Neuronal stem cell (in vitro differentiated cells): ENCODE results near the gene C16orf90.

Experiments
- DNase-seq: peaks from one replicate; pipeline ENCODE4 v3.0.0-alpha.2; 2013; ENCODE audit warnings: low spot score
- H2AFZ ChIP-seq: one replicate; pipeline ENCODE4 v1.6.1; 2013; ENCODE audit warnings: mild to moderate bottlenecking, low read length, inconsistent platforms
- H2AK5ac ChIP-seq: 2 replicates; pipeline ENCODE4 v1.6.1; 2013; ENCODE audit warnings: low read depth, mild to moderate bottlenecking, inconsistent platforms, low read length, moderate library complexity, mixed read lengths
- H2BK120ac ChIP-seq: 2 replicates; pipeline ENCODE4 v1.6.1; 2013; ENCODE audit warnings: low read depth, mild to moderate bottlenecking, inconsistent platforms, low read length, moderate library complexity, mixed read lengths
- H2BK12ac ChIP-seq: one replicate; pipeline ENCODE4 v1.6.1; 2013; ENCODE audit warnings: low read length, inconsistent platforms
- H2BK15ac ChIP-seq: 2 replicates; pipeline ENCODE4 v1.6.1; 2013; ENCODE audit warnings: mild to moderate bottlenecking, low read length, inconsistent platforms, mixed read lengths
- H2BK5ac ChIP-seq: one replicate; pipeline ENCODE4 v1.6.1; 2013; ENCODE audit warnings: inconsistent platforms, mild to moderate bottlenecking, low read length, moderate library complexity
- H3K14ac ChIP-seq: one replicate; pipeline ENCODE4 v1.6.1; 2013; ENCODE audit warnings: low read length, inconsistent platforms
- H3K18ac ChIP-seq: 2 replicates; pipeline ENCODE4 v1.6.1; 2013; ENCODE audit warnings: low read length, inconsistent platforms
- H3K23ac ChIP-seq: 2 replicates; pipeline ENCODE4 v1.6.1; 2013; ENCODE audit warnings: low read depth, mild to moderate bottlenecking, mixed read lengths, low read length, inconsistent platforms; ENCODE audit not compliant: poor library complexity
- H3K27ac ChIP-seq: replicated peaks from 3 replicates; pipeline ENCODE4 v1.5.1; 2013; ENCODE audit warnings: low read length, inconsistent platforms
- H3K27me3 ChIP-seq, 3 experiments: 2 replicates each; pipeline ENCODE4 v1.6.1; 2013; ENCODE audit warnings: low read length in 3 of 3, mild to moderate bottlenecking in 2 of 3, inconsistent platforms in 1 of 3, low read depth in 1 of 3, mixed read lengths in 1 of 3, moderate library complexity in 1 of 3; ENCODE audit not compliant: control insufficient read depth in 3 of 3, insufficient read depth in 3 of 3
- H3K36me3 ChIP-seq, 2 donors: replicated peaks in 1 of 2; 2 replicates each; pipeline ENCODE4 v1.6.1; 2013; ENCODE audit warnings: low read length in 2 of 2; ENCODE audit not compliant: control insufficient read depth in 2 of 2, insufficient read depth in 2 of 2
- H3K4ac ChIP-seq: 2 replicates; pipeline ENCODE4 v1.6.1; 2013; ENCODE audit warnings: inconsistent platforms, mild to moderate bottlenecking, low read length, moderate library complexity
- H3K4me1 ChIP-seq, 2 donors: 1 replicate in 1 of 2; 2 replicates in 1 of 2; pipeline ENCODE4 v1.6.1; 2013; ENCODE audit warnings: low read length in 2 of 2, low read depth in 1 of 2; ENCODE audit not compliant: control insufficient read depth in 2 of 2, insufficient read depth in 1 of 2
- H3K4me2 ChIP-seq: one replicate; pipeline ENCODE4 v1.6.1; 2013; ENCODE audit warnings: mild to moderate bottlenecking, low read length, inconsistent platforms; ENCODE audit not compliant: insufficient read depth, poor library complexity, severe bottlenecking
- H3K4me3 ChIP-seq, 2 donors: 2 replicates each; pipeline ENCODE4 v1.5.1; 2013; ENCODE audit warnings: low read length in 2 of 2, mild to moderate bottlenecking in 2 of 2, inconsistent platforms in 1 of 2, moderate library complexity in 1 of 2
- H3K79me1 ChIP-seq: one replicate; pipeline ENCODE4 v1.6.1; 2013; ENCODE audit warnings: low read depth, mild to moderate bottlenecking, inconsistent platforms, low read length, moderate library complexity
- H3K9ac ChIP-seq: one replicate; pipeline ENCODE4 v1.6.1; 2013; ENCODE audit warnings: mild to moderate bottlenecking, low read depth, low read length, inconsistent platforms; ENCODE audit not compliant: poor library complexity
- H3K9me3 ChIP-seq, 2 donors: replicated peaks in 1 of 2; 2 replicates each; pipeline versions ENCODE3 to v1.6.1; 2013; ENCODE audit warnings: low read length in 2 of 2, mild to moderate bottlenecking in 2 of 2, inconsistent platforms in 1 of 2, low read depth in 1 of 2, mixed read lengths in 1 of 2, moderate library complexity in 1 of 2; ENCODE audit not compliant: control insufficient read depth in 2 of 2, insufficient read depth in 1 of 2
- H4K8ac ChIP-seq: one replicate; pipeline ENCODE4 v1.6.1; 2013; ENCODE audit warnings: low read depth, mild to moderate bottlenecking, inconsistent platforms, low read length, moderate library complexity
- H4K91ac ChIP-seq: one replicate; pipeline ENCODE4 v1.6.1; 2013; ENCODE audit warnings: low read length, low read depth, mild to moderate bottlenecking, inconsistent platforms; ENCODE audit not compliant: poor library complexity
- WGBS, 2 donors: extraction: QIAGEN DNeasy Blood & Tissue Kit; methylation state at CpG; one replicate each; pipeline ENCODE4 v1.1.7; 2013; ENCODE audit warnings: missing lambda C conversion rate in 2 of 2, mixed read lengths in 1 of 2; ENCODE audit not compliant: insufficient read length in 2 of 2, insufficient replicate concordance in 1 of 2; ENCODE audit errors: extremely low coverage in 2 of 2; 5-methylcytosine and 5-hydroxymethylcytosine counted together

C16orf90 gene

DNA sequence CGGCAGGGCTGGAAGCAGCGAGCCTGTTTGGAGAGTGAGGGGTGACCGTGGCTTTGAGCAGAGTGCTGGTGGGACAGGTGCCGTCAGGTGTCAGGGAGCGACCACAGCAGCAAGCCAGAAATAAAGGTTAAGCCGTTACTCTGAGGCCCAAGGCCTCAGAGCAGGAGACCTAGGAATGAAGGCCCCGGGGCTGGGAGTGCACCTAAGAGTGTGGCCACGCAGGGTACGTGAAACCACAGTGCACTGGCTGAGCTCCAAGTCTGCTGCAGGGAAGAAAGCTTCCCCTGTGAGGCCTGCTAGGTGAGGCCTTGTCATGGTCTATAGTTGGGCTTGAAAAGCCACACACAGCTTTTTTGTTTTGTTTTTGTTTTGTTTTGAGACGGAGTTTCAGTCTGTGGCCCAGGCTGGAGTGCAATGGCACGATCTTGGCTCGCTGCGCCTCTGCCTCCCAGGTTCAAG is 14.2 kb upstream of the C16orf90 start:
- Histone ChIP-seq H2BK5ac (no peak overlapping the region), H3K4me2 (no peak overlapping the region), H3K23ac (no peak overlapping the region), H3K4ac (no peak overlapping the region), H2AFZ (no peak overlapping the region), H4K91ac (no peak overlapping the region), H2AK5ac (no peak overlapping the region), H4K8ac (no peak overlapping the region), H3K36me3 (peaks cover 29 to 85% of the 10 kb centered on the region in 2 donors), H3K27me3 (no peaks in the 10 kb centered on the region), H2BK15ac (no peak overlapping the region), H3K14ac (no peak overlapping the region), H2BK120ac (no peak overlapping the region), H3K9ac (no peak overlapping the region), H3K4me3 (no peak overlapping the region), H2BK12ac (no peak overlapping the region), H3K27ac (no peak overlapping the region), H3K9me3 (no peaks in the 10 kb centered on the region), H3K79me1 (no peaks in the 10 kb centered on the region), H3K4me1 (no peaks in the 10 kb centered on the region), H3K18ac (no peak overlapping the region)
- DNase-seq: no peak
- no CpG with 5 or more reads among the region's 13 CpGs for WGBS, 2 donors

DNA sequence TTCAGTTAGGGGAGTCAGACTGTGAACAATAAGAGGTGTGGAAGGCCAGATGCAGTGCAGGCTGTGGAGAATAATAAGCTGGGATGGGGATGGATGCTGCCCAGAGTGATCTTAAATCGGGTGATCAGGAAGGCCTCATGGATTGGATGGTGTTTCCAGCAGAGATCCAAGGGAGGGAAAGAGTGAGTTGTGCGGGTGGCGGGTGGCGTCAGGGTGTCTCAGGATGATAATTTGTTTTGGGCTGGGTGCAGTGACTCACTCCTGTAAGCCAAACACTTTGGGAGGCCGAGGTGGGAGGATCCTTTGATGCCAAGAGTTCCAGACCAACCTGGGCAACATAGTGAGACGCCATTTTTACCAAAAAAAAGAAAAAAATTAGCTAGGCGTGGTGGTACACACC is 13.4 kb upstream of the C16orf90 start:
- H3K4me2 ChIP-seq: no peak overlapping the region
- no peak overlapping the region for H3K4me3 ChIP-seq
- no peak overlapping the region for H3K14ac ChIP-seq
- DNase-seq: no peak
- H3K18ac ChIP-seq: no peak overlapping the region
- H3K79me1 ChIP-seq: no peaks in the 10 kb centered on the region
- peaks cover 23 to 82% of the 10 kb centered on the region in 2 donors for H3K36me3 ChIP-seq
- H2BK12ac ChIP-seq: no peak overlapping the region
- H3K27ac ChIP-seq: no peak overlapping the region
- H3K9ac ChIP-seq: no peak overlapping the region
- no peaks in the 10 kb centered on the region for H3K27me3 ChIP-seq
- H4K91ac ChIP-seq: no peak overlapping the region
- H3K9me3 ChIP-seq: no peaks in the 10 kb centered on the region
- no peak overlapping the region for H2BK5ac ChIP-seq
- no peaks in the 10 kb centered on the region for H3K4me1 ChIP-seq
- H2BK120ac ChIP-seq: no peak overlapping the region
- H4K8ac ChIP-seq: no peak overlapping the region
- no peak overlapping the region for H2BK15ac ChIP-seq
- no peak overlapping the region for H3K4ac ChIP-seq
- H3K23ac ChIP-seq: no peak overlapping the region
- no CpG with 5 or more reads among the region's 7 CpGs for WGBS, 2 donors
- H2AK5ac ChIP-seq: no peak overlapping the region
- no peak overlapping the region for H2AFZ ChIP-seq

DNA sequence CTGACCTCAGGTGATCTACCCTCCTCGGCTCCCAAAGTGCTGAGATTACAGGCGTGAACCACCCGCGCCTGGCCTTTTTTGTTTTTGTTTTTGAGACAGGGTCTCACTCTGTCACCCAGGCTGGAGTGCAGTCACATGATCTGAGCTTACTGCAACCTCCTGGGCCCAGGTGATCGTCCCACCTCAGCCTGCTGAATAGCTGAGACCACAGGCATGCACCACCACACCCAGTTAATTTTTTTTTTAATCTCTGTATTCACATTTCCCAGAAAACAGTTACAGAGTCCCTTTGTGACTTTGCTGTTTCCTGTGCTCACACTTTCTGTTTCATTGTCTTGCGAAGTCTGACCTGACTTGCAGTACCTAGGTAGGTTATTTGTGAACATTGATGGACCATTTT is 8.2 kb upstream of the C16orf90 start:
- no peak overlapping the region for H3K4me3 ChIP-seq
- H2BK15ac ChIP-seq: no peak overlapping the region

DNA sequence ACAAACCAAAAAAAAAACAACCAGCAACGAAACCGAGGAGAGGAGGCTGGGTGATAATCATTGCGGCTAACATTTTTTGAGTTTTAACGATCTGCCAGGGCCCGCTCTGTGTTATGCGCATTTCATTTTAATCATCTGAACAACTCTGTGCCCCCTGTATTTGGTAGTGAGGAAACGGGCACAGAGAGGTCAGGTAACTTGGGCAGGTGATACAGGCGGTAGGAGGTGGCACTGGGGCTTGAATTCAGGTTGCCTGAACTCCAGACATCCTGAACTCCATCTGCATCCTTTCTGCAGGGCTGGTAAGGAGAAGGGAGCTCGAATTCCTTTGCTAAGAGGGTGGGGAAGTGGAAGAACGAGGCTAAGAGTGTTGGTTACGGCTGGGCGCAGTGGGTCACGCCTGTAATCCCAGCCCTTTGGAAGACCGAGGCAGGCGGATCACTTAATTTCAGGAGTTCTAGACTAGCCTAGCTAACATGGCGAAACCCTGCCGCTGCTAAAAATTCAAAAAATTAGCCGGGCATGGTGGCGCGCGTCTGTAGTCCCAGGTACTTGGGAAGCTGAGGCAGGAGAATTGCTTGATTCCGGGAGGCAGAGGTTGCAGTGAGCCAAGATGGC is 6.6 kb upstream of the C16orf90 start:
- H2BK120ac ChIP-seq: no peak overlapping the region
- no peak overlapping the region for H2BK5ac ChIP-seq
- no peak overlapping the region for H4K8ac ChIP-seq
- H3K4ac ChIP-seq: no peak overlapping the region
- no peaks in the 10 kb centered on the region for H3K27me3 ChIP-seq
- H3K18ac ChIP-seq: no peak overlapping the region
- H3K36me3 ChIP-seq: peaks cover 2 to 24% of the 10 kb centered on the region in 2 donors
- no peak overlapping the region for H2BK12ac ChIP-seq
- H2AK5ac ChIP-seq: no peak overlapping the region
- peak overlapping the region; percentile 93 for H2AFZ ChIP-seq
- no peak overlapping the region for H4K91ac ChIP-seq
- H3K14ac ChIP-seq: no peak overlapping the region
- H3K4me1 ChIP-seq: peaks cover 0 to 4% of the 10 kb centered on the region in 2 donors
- no peaks in the 10 kb centered on the region for H3K9me3 ChIP-seq
- H2BK15ac ChIP-seq: no peak overlapping the region
- H3K27ac ChIP-seq: no peak overlapping the region
- peak overlapping the region; percentile 1 for H3K9ac ChIP-seq
- no peak overlapping the region for H3K23ac ChIP-seq
- H3K79me1 ChIP-seq: no peaks in the 10 kb centered on the region
- WGBS, 2 donors: no CpG with 5 or more reads among the region's 22 CpGs
- no peak for DNase-seq
- peak overlapping the region; percentile 82 to 87 for H3K4me3 ChIP-seq
- H3K4me2 ChIP-seq: peak overlapping the region; percentile 54

More for the DNA sequence above, 8.2 kb upstream of the C16orf90 start:
- H2AFZ ChIP-seq: no peak overlapping the region
- no peak overlapping the region for H4K8ac ChIP-seq
- no peak overlapping the region for H3K9ac ChIP-seq
- no peak overlapping the region for H2BK5ac ChIP-seq
- H2BK120ac ChIP-seq: no peak overlapping the region
- H3K18ac ChIP-seq: no peak overlapping the region
- H2BK12ac ChIP-seq: no peak overlapping the region
- no CpG with 5 or more reads among the region's 6 CpGs for WGBS, 2 donors
- no peaks in the 10 kb centered on the region for H3K9me3 ChIP-seq
- peaks cover 0 to 4% of the 10 kb centered on the region in 2 donors for H3K4me1 ChIP-seq
- no peak overlapping the region for H3K23ac ChIP-seq
- no peak overlapping the region for H3K4ac ChIP-seq
- H3K36me3 ChIP-seq: peaks cover 5 to 39% of the 10 kb centered on the region in 2 donors
- no peak for DNase-seq
- no peak overlapping the region for H3K27ac ChIP-seq
- no peak overlapping the region for H3K4me2 ChIP-seq
- H3K79me1 ChIP-seq: no peaks in the 10 kb centered on the region
- no peaks in the 10 kb centered on the region for H3K27me3 ChIP-seq
- no peak overlapping the region for H2AK5ac ChIP-seq
- H3K14ac ChIP-seq: no peak overlapping the region
- H4K91ac ChIP-seq: no peak overlapping the region
